ENCODE measurements around the gene KRT222. TPM values are rescaled to one million over a fixed set of nuclear protein-coding genes. Genes with fewer than 3 reads are reported as not detected.

KRT222 gene
- total and polyA plus RNA-seq, 4 donors = 5.0 to 31.1 (median 17.8) TPM

DNA sequence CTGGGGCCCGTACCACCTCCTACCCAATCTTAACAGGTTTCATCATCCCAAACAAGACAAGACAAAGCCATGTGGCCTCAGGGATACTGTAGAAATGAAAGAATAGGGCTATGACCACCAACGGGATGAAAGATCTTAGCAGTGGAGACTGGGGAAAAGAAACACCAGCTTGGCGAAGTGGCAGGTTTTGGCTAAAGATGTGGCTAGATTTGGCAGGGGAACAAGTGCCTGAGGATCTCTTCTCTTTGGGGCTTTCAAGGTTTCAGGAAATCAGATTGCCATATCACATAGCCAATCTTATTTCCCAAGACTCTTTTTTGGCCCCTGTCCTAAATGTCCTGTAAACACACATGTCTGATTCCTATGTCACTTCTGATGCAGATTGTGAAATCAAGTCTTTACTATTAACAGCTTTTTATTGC is 31.7 kb upstream of the KRT222 start:
- no peaks in the 10 kb centered on the region for H3K27me3 ChIP-seq (ENCODE audit: control insufficient read depth, insufficient read depth, low read length)
- WGBS (ENCODE audit: insufficient coverage) = 76% methylated on average over 2 of the region's 3 CpGs
- no peaks in the 10 kb centered on the region for H3K9me3 ChIP-seq (ENCODE audit: control insufficient read depth, insufficient read depth, low read length)
- peaks cover 5% of the 10 kb centered on the region for H3K4me1 ChIP-seq (ENCODE audit: control insufficient read depth, insufficient read depth, low read length)
- no peak for DNase-seq (ENCODE audit: low read depth in 4 of 6, low spot score in 6 of 6)
- no peak overlapping the region for H3K27ac ChIP-seq (ENCODE audit: low read depth, low read length)
- H3K4me3 ChIP-seq (ENCODE audit: low read depth, low read length) = no peak overlapping the region
- H3K36me3 ChIP-seq (ENCODE audit: control insufficient read depth, insufficient read depth, low read length) = no peaks in the 10 kb centered on the region

GRCh38 chr17:40695874-40696472 is 31.0 kb upstream of the KRT222 start:
- Histone ChIP-seq H3K36me3 (ENCODE audit: control insufficient read depth, insufficient read depth, low read length) (no peaks in the 10 kb centered on the region), H3K9me3 (ENCODE audit: control insufficient read depth, insufficient read depth, low read length) (no peaks in the 10 kb centered on the region), H3K27ac (ENCODE audit: low read depth, low read length) (no peak overlapping the region), H3K4me3 (ENCODE audit: low read depth, low read length) (no peak overlapping the region), H3K4me1 (ENCODE audit: control insufficient read depth, insufficient read depth, low read length) (peaks cover 5% of the 10 kb centered on the region), H3K27me3 (ENCODE audit: control insufficient read depth, insufficient read depth, low read length) (no peaks in the 10 kb centered on the region)
- WGBS (ENCODE audit: insufficient coverage) = 94% methylated on average over 4 of the region's 6 CpGs
- no peak for DNase-seq (ENCODE audit: low read depth in 4 of 6, low spot score in 6 of 6)

- no peaks in the 10 kb centered on the region for H3K9me3 ChIP-seq (ENCODE audit: control insufficient read depth, insufficient read depth, low read length)
- H3K4me1 ChIP-seq (ENCODE audit: control insufficient read depth, insufficient read depth, low read length) = peaks cover 5% of the 10 kb centered on the region
- no peaks in the 10 kb centered on the region for H3K36me3 ChIP-seq (ENCODE audit: control insufficient read depth, insufficient read depth, low read length)
- no peak overlapping the region for H3K4me3 ChIP-seq (ENCODE audit: low read depth, low read length)
- H3K27ac ChIP-seq (ENCODE audit: low read depth, low read length) = no peak overlapping the region
- no peak for DNase-seq (ENCODE audit: low read depth in 4 of 6, low spot score in 6 of 6)
- H3K27me3 ChIP-seq (ENCODE audit: control insufficient read depth, insufficient read depth, low read length) = no peaks in the 10 kb centered on the region
- WGBS (ENCODE audit: insufficient coverage) = 72% methylated on average over 7 of the region's 9 CpGs
Measured at GRCh38 chr17:40694584-40694983, 29.6 kb upstream of the KRT222 start.

DNA sequence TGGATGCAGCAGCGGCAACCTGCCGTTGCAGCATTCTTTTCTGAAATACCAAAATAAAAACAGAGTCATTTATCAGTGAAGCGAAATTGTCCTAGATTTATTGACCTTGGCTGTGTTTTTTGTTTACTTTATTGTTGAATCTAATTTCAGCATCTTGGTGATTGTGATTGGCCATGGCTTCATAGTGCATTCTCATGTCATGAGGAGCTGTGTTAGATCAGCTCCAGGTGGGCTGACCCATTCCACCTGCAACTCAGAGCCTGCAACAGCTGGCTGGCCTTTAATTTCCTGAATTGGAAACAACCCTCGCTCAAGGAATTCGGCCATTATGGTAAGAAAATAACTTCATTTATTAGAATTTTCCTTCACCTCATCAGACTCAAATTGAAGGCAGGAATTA is 22.1 kb upstream of the KRT222 start:
- no peak for DNase-seq (ENCODE audit: low read depth in 4 of 6, low spot score in 6 of 6)
- Histone ChIP-seq H3K27me3 (ENCODE audit: control insufficient read depth, insufficient read depth, low read length) (no peaks in the 10 kb centered on the region), H3K9me3 (ENCODE audit: control insufficient read depth, insufficient read depth, low read length) (no peaks in the 10 kb centered on the region), H3K36me3 (ENCODE audit: control insufficient read depth, insufficient read depth, low read length) (no peaks in the 10 kb centered on the region), H3K27ac (ENCODE audit: low read depth, low read length) (no peak overlapping the region), H3K4me3 (ENCODE audit: low read depth, low read length) (no peak overlapping the region), H3K4me1 (ENCODE audit: control insufficient read depth, insufficient read depth, low read length) (no peaks in the 10 kb centered on the region)
- WGBS (ENCODE audit: insufficient coverage) = no CpG with 5 or more reads among the region's 5 CpGs

DNA sequence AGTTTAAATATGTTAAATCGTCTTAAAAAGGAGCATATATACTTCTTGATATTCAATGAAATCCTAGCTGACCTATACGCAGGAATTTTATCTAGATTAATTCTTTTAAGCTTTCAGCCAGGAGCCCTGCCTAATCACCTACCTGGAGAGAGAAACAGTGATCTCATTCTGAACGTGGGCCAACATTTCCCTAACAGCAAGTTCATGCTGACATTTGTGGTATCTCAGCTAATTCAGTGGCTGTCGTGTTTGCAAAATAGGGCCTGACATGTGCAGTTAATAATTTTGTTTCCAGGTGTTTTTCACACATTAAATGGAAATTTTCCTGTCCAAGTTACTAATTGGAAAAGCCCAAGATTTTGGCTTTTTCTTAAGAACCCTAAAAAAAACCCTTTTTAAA is 21.2 kb upstream of the KRT222 start:
- H3K36me3 ChIP-seq (ENCODE audit: control insufficient read depth, insufficient read depth, low read length) = no peaks in the 10 kb centered on the region
- H3K4me3 ChIP-seq (ENCODE audit: low read depth, low read length) = no peak overlapping the region
- H3K27ac ChIP-seq (ENCODE audit: low read depth, low read length) = no peak overlapping the region
- peak in 1 of 6 donors; percentile 36 for DNase-seq (ENCODE audit: low read depth in 4 of 6, low spot score in 6 of 6)
- no peaks in the 10 kb centered on the region for H3K9me3 ChIP-seq (ENCODE audit: control insufficient read depth, insufficient read depth, low read length)
- H3K27me3 ChIP-seq (ENCODE audit: control insufficient read depth, insufficient read depth, low read length) = no peaks in the 10 kb centered on the region
- WGBS (ENCODE audit: insufficient coverage) = 66% methylated on average over 2 of the region's 4 CpGs
- H3K4me1 ChIP-seq (ENCODE audit: control insufficient read depth, insufficient read depth, low read length) = no peaks in the 10 kb centered on the region

DNA sequence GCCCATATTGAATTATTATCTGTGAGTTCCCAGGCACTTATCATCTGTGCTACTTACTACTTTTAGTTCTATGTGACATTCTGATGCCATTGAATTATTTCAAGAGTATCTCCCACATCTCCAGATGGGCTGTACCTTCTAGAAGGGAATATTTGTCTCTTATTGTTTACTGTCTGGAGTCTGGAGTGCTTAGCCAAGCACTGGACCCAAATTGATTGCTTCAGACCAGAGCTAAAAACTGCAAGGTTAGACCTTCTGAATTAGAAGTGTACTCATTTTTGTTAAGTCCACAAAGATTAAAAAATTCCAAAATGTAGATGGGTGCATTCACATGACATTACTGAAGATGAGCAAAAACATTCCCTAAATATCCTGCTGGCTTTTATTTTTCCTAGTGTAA is 16.0 kb upstream of the KRT222 start:
- Histone ChIP-seq H3K27ac (ENCODE audit: low read depth, low read length) (no peak overlapping the region), H3K36me3 (ENCODE audit: control insufficient read depth, insufficient read depth, low read length) (no peaks in the 10 kb centered on the region), H3K4me3 (ENCODE audit: low read depth, low read length) (no peak overlapping the region), H3K27me3 (ENCODE audit: control insufficient read depth, insufficient read depth, low read length) (peaks cover 2% of the 10 kb centered on the region), H3K4me1 (ENCODE audit: control insufficient read depth, insufficient read depth, low read length) (no peaks in the 10 kb centered on the region), H3K9me3 (ENCODE audit: control insufficient read depth, insufficient read depth, low read length) (no peaks in the 10 kb centered on the region)
- no peak for DNase-seq (ENCODE audit: low read depth in 4 of 6, low spot score in 6 of 6)

- no peak overlapping the region for H3K27ac ChIP-seq (ENCODE audit: low read depth, low read length)
- no peak for DNase-seq (ENCODE audit: low read depth in 4 of 6, low spot score in 6 of 6)
- WGBS (ENCODE audit: insufficient coverage) = no CpG with 5 or more reads among the region's 2 CpGs
Measured at GRCh38 chr17:40679523-40679907, 14.5 kb upstream of the KRT222 start.

DNA sequence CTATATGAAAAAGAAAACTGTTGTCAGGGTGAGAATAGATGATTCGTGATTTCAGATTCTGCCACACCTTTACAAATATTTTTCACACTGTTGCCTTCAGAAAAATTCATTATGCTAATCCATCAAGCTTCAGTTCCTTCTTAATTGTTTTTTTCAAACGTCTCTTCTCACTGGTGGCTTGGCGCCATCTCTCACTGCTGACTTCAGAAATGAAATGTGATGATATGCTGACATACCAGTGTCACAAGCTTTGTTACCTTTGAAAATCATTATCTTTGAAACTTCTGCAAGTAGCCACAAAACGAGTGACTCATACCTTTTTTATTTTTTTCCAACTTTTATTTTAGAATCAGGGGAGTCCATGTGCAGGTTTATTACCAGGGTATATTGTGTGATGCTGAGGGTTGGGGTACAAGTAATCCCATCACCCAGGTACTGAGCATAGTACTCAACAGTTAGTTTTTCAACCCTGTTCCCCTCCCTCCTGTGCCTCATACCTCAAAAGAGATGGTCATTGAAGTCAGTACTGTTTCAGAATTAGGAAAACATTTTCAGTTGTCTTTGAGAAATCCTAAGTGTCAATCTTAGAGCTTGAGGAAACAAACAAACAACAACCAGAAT is 14.0 kb upstream of the KRT222 start:
- H3K27ac ChIP-seq (ENCODE audit: low read depth, low read length) = no peak overlapping the region

More at GRCh38 chr17:40679523-40679907, 14.5 kb upstream of the KRT222 start:
- no peaks in the 10 kb centered on the region for H3K4me1 ChIP-seq (ENCODE audit: control insufficient read depth, insufficient read depth, low read length)
- no peaks in the 10 kb centered on the region for H3K36me3 ChIP-seq (ENCODE audit: control insufficient read depth, insufficient read depth, low read length)
- H3K4me3 ChIP-seq (ENCODE audit: low read depth, low read length) = no peak overlapping the region
- peaks cover 2% of the 10 kb centered on the region for H3K27me3 ChIP-seq (ENCODE audit: control insufficient read depth, insufficient read depth, low read length)
- H3K9me3 ChIP-seq (ENCODE audit: control insufficient read depth, insufficient read depth, low read length) = no peaks in the 10 kb centered on the region

DNA sequence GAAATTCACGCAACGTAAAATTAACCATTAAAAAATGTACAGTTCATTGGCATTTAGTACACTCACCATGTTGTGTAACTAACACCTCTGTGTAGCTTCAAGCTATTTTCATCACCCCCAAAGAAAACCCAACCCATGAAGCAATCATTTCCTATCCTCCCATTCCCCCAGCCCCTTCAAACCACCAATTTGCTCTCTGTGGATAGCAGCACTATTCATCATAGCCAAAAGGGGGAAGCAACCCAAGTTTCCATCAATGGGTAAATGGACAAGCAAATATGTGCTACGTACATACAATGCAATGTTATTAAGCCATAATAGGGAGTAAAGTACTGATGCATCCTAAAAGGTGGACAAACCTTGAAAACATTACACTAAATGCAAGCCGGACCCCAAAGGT is 10.9 kb upstream of the KRT222 start:
- no peak for DNase-seq (ENCODE audit: low read depth in 4 of 6, low spot score in 6 of 6)
- no peaks in the 10 kb centered on the region for H3K4me1 ChIP-seq (ENCODE audit: control insufficient read depth, insufficient read depth, low read length)
- no peaks in the 10 kb centered on the region for H3K36me3 ChIP-seq (ENCODE audit: control insufficient read depth, insufficient read depth, low read length)
- no peaks in the 10 kb centered on the region for H3K9me3 ChIP-seq (ENCODE audit: control insufficient read depth, insufficient read depth, low read length)
- H3K27ac ChIP-seq (ENCODE audit: low read depth, low read length) = no peak overlapping the region
- 100% methylated on average over 2 of the region's 4 CpGs for WGBS (ENCODE audit: insufficient coverage)
- peaks cover 2% of the 10 kb centered on the region for H3K27me3 ChIP-seq (ENCODE audit: control insufficient read depth, insufficient read depth, low read length)
- no peak overlapping the region for H3K4me3 ChIP-seq (ENCODE audit: low read depth, low read length)

More for the DNA sequence above, 14.0 kb upstream of the KRT222 start:
- no peak for DNase-seq (ENCODE audit: low read depth in 4 of 6, low spot score in 6 of 6)
- H3K4me1 ChIP-seq (ENCODE audit: control insufficient read depth, insufficient read depth, low read length) = no peaks in the 10 kb centered on the region
- H3K4me3 ChIP-seq (ENCODE audit: low read depth, low read length) = no peak overlapping the region
- no CpG with 5 or more reads among the region's 4 CpGs for WGBS (ENCODE audit: insufficient coverage)
- peaks cover 2% of the 10 kb centered on the region for H3K27me3 ChIP-seq (ENCODE audit: control insufficient read depth, insufficient read depth, low read length)
- H3K36me3 ChIP-seq (ENCODE audit: control insufficient read depth, insufficient read depth, low read length) = no peaks in the 10 kb centered on the region
- H3K9me3 ChIP-seq (ENCODE audit: control insufficient read depth, insufficient read depth, low read length) = no peaks in the 10 kb centered on the region

DNA sequence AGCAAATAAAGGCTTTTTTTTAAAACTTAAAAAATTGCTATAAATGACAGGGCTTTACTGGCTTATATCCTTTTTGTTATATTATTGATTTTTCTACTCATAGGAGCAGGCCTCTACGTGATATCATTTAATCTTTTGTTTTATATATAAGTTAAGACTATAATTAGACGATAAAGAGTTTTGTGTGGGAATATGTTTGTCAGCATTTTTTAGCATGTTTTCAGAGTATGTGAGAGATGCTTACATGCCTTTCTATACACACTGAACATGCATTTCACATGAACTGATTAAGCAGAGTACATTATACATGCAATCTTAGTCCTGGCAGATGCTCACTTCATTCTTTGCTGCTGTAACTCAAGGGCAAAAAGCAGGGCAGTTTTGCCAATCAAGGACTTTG is 7.7 kb upstream of the KRT222 start:
- Histone ChIP-seq H3K9me3 (ENCODE audit: control insufficient read depth, insufficient read depth, low read length) (no peaks in the 10 kb centered on the region), H3K4me3 (ENCODE audit: low read depth, low read length) (no peak overlapping the region), H3K36me3 (ENCODE audit: control insufficient read depth, insufficient read depth, low read length) (no peaks in the 10 kb centered on the region), H3K27ac (ENCODE audit: low read depth, low read length) (no peak overlapping the region), H3K27me3 (ENCODE audit: control insufficient read depth, insufficient read depth, low read length) (peaks cover 2% of the 10 kb centered on the region), H3K4me1 (ENCODE audit: control insufficient read depth, insufficient read depth, low read length) (no peaks in the 10 kb centered on the region)
- no CpG with 5 or more reads among the region's 2 CpGs for WGBS (ENCODE audit: insufficient coverage)
- DNase-seq (ENCODE audit: low read depth in 4 of 6, low spot score in 6 of 6) = no peak

All from spinal cord (tissue), 10 donors.